GM21447 (cell line): ENCODE measurements around the gene VEPH1.
"Not testable (repeated sequence)": the region's sequence is repeated elsewhere in the genome, so short reads cannot be mapped to it uniquely, and the experiment has no call there.

ENCODE experiments used
- ATAC-seq: cut with Tn5 transposase; IDR thresholded peaks from one replicate; pipeline ENCODE4 v1.9.1; 2021; ENCODE audit not compliant: unreplicated experiment

The VEPH1 gene

GRCh38 chr3:157354722-157355121 lies 148.5 kb downstream of the VEPH1 start:
- no peak for ATAC-seq

- ATAC-seq = no peak
Measured at GRCh38 chr3:157354254-157354653, 149.0 kb downstream of the VEPH1 start.

DNA sequence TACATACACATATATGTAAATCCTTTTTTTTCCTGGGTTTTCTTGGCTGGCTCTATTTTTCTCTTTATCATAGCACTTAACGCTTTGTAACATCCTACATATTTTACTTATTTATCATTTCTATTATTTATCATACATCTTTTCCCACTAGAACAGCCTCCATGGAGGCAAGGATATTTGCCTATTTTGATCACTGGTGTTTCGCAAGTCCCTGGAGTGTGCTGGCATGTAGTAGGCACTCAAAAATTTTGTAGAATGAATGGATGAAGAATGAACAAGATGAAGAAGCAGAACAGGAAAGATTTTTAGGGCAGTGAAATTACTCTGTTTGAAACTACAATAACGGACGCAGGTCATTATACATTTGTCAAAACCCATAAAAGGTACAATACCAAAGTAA lies 149.6 kb downstream of the VEPH1 start:
- ATAC-seq = no peak

GRCh38 chr3:157351981-157352380 lies 151.2 kb downstream of the VEPH1 start:
- no peak for ATAC-seq

DNA sequence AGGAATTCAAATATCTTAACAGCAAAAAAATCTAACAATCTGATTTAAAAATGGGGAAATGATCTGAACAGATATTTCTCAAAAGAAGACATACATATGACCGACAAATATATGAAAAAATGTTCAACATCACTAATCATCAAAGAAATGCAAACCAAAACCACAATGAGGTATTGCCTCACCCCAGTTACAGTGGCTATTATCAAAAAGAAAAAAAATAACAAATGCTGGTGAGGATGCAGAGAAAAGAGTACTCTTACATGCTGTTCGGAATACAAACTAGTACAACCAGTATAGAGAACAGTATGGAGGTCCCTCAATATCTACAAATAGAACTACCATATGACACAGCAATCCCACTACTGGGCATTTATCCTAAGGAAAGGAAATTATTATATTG lies 152.6 kb downstream of the VEPH1 start:
- ATAC-seq = not testable (repeated sequence)

DNA sequence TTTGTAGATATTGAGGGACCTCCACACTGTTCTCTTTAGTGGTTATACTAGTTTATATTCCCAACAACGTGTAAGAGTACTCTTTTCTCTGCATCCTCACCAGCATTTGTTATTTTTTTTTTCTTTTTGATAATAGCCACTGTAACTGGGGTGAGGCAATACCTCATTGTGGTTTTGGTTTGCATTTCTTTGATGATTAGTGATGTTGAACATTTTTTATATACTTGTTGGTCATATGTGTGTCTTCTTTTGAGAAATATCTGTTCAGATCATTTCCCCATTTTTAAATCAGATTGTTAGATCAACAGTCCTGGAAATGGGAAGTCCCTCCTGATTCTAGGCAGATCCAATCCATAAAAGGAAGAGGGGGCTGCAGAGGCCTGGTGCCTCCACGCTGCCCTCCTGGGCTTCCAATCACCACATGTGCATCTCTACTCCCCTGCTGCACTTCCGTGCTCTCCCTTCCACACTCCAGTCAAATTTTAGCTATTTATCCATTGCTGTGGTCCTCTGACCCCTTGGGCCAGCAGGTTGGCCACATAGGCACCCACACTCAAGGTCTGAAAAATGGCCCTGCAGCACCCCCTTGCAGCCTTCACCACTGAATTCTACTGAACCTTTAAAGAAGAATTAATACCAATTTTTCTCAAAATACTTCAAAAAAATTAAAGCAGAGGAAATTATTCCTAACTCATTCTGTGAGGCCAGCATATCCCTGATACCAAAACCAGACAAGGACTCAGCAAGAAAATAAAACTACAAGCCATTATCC lies 154.7 kb downstream of the VEPH1 start:
- ATAC-seq = not testable (repeated sequence)

GRCh38 chr3:157347577-157348303 lies 155.5 kb downstream of the VEPH1 start:
- no peak for ATAC-seq

GRCh38 chr3:157336252-157337009 lies 166.8 kb downstream of the VEPH1 start:
- ATAC-seq = no peak

GRCh38 chr3:157335233-157336076 lies 167.8 kb downstream of the VEPH1 start:
- no peak for ATAC-seq

DNA sequence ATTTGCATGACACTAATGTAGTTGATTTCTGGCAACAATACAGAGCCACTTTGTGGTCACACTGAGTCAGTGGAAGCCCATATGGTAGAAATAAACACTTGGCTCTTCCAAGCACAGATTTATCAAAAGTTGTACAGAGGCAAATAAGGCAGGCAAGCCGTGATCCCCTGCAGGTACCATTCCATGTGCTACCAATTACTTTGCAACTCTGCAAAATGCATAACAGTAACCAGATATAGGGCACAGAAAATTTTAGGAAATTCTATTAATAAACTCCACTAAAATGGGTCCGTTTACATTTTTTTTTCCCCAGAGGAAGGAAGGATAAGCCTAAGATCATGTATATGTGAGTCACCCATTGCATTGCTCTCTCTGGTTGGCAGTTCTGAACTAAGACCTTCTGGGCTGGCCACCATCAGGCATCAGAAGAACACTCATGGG lies 169.6 kb downstream of the VEPH1 start:
- ATAC-seq = no peak

DNA sequence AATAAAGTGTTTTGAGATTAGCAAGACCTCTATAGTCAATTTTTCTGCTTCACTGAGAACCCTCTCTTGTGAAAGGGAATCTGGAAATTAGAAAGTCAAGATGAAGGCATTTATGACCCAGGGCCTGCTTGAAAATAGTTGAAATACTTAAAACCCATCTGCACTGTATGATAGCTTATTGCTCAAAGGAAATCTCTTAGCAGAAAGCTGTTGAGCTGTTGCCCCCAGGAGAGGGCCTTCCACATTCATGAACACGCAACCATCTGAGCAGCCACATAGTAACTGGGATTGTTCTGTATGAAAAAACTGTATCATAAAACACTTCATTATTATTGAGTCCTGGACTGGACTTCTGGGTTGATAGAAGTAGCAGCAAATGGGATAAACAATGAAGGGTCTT lies 173.0 kb downstream of the VEPH1 start:
- no peak for ATAC-seq

DNA sequence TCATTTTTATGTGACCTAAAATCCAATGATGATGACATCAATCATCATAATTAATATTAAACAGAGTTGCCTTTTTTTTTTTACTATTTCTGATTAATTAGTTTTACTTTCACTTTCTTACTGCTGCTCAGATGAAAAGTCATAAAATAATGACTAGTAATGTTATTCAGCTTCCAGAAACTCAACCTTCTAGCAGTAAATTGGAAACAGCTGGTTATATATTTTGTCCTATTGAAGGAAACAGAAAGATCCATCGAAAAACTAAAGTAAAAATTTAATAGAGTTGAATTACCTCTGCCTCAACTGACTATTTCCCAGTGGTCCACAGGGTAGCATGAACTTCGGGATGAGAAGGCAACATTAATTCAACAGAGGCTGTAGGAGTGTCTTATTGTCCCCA lies 173.7 kb downstream of the VEPH1 start:
- no peak for ATAC-seq

DNA sequence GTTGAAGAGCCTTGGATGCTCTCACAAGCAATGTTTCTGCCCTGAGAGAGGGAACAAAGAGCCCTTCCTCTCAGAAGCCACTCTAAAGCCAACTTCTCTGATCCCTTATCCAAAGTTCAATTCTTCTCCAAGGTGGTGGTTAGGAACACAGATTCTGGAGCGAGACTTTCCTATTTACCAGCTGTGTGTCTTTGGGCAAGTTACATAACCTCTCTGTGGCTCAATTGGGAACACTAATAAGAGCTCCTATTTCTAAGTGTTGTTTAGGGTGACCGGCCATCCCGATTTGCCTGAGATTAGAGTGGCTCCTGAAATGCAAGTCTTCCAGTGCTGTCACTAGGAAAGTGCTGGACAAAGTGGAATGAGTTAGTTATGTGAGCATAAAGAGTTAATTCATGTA lies 175.4 kb downstream of the VEPH1 start:
- ATAC-seq = no peak

GRCh38 chr3:157327018-157327417 lies 176.2 kb downstream of the VEPH1 start:
- ATAC-seq = no peak

- ATAC-seq = not testable (repeated sequence)
Measured at GRCh38 chr3:157324869-157325268, 178.3 kb downstream of the VEPH1 start.

DNA sequence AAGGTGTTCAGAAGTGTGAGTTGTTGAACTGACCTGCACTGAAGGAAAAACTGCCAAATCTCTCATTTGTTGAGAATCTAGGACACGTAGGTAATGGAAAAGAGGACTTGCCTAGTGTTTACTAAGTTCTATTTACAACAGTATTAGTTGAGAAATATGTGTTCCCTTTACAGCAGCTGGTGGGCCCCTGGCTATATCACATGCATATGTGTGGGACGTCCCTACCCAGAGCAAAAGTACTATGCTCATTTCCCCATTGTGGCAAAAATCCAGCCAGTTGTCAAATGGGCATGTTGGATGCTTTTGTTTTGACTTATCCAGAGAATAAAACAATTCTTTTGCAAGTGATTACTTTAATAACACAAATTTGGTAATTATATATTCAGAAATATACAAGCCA lies 179.9 kb downstream of the VEPH1 start:
- ATAC-seq = no peak

- ATAC-seq = no peak
Measured at GRCh38 chr3:157319672-157320071, 183.5 kb downstream of the VEPH1 start.

DNA sequence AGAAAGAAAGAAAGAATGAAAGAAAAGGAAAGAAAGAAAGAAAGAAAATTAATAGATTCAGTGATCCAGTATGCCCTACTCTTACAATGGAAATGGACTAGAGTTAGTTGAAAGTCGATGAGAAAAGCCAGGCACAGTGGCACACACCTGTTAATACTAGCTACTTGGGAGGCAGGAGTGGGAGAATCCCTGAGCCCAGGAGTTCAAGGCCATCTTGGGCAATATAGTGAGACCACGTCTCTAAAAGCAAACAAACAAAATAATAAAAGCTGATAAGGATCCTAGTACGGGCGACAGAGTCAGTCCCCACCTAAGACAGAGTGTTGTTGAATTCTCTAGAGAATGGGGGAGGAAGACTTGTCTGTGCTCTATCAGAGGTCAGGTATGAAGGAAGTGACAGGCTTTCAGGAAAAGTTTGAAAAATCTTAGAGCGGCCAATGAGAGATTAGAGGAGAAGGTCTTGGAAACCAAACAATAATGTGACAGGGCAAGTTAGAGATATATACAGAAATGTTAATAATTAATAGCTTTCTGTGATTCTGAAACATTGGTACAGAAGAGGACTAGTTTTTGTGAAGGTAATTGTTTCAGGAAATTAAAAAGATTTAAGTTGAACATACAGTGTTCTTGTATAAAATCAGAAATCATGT lies 184.5 kb downstream of the VEPH1 start:
- no peak for ATAC-seq

DNA sequence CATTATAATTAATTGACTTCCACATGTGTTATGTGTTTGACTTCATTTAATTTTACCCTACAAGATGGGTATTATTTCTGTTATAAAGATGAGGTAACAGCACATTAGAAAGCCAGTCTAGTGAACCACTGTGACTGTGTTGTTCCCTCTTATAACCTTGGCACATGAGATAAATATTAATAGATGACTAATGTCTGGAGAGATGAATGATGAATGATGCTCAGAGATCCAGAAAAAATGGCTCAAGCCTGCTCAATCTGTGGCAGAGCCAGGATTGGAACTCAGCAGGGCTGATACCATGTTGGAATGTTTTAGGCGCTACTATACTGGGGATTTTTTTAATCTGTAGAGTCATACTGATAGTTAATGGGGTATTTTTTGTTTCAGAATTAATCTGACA lies 185.3 kb downstream of the VEPH1 start:
- ATAC-seq = no peak

DNA sequence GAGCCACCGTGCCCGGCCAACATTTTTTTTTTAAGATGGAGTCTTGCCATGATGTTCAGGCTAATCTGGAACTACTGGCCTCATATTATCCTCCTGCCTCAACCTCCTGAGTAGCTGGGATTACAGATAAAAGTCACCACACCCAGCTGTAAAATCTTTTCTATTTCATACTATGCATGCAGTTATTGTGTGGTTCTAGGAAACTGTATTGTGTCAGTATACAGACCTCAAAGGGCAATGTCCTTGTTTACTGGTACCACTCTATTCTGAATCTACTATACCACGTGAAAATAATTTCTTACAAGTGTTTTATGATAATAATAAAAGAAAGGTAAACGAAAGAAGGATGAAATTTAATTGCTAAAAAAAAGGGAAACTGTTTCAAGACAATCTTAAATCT lies 190.0 kb downstream of the VEPH1 start:
- ATAC-seq = no peak
